Occipital lobe (tissue), 2 donors: Measurements from ENCODE around the gene ST6GALNAC3. TPM values are rescaled to one million over a fixed set of nuclear protein-coding genes. Genes with fewer than 3 reads are reported as not detected.

Experiments used
- DNase-seq: peaks from one replicate; lab custom pipeline; 2025; lab: John Stamatoyannopoulos, UW
- total RNA-seq: library from RNA; depleted of rRNA; stranded (reverse); fragments of >200 nt; gene quantifications from one replicate; pipeline ENCODE4 v1.2.3, GENCODE V29; 2014

Gene ST6GALNAC3
- total RNA-seq, 1 donor from 2014 or later: 16.5 TPM

DNA sequence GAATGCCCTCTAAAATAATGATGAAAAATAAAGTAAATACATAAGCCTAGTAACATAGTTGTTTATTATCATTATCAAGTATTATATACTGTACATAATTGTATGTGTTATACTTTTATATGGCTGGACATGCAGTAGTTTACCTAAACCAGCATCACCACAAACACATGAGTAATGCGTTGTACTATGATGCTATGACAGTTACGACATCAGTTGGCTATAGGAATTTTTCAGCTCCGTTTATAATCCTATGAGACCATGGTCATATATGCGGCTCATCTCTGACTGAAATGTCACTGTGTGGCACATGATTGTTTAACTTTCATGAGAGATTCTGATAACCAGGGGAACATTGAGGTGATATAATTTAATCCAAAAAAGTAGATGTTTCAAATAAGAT is 352.1 kb downstream of the ST6GALNAC3 start:
- DNase-seq: no peak

DNA sequence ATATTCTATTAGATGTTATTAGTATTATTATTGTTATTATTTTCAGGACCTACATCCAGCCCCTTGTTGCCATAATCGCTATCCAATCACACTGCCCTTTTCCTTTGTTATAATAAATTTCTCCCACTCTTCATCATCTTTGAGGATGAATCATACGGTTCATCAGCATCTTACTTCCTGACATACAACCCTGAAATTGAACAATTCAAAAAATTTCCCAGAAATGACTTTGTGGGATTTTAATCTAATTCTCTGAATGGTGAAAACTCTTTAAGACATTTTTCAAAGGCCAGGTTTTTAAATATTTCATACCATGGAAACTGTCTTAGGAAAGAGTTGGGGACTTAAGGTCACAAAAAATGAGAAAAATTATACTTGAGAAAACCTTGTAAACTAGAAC is 353.5 kb downstream of the ST6GALNAC3 start:
- no peak for DNase-seq

- DNase-seq: no peak
Measured at GRCh38 chr1:76430531-76430930, 356.0 kb downstream of the ST6GALNAC3 start.

GRCh38 chr1:76433526-76433925 is 359.0 kb downstream of the ST6GALNAC3 start:
- DNase-seq: no peak

- no peak for DNase-seq
Measured at GRCh38 chr1:76443217-76443616, 368.7 kb downstream of the ST6GALNAC3 start.

DNA sequence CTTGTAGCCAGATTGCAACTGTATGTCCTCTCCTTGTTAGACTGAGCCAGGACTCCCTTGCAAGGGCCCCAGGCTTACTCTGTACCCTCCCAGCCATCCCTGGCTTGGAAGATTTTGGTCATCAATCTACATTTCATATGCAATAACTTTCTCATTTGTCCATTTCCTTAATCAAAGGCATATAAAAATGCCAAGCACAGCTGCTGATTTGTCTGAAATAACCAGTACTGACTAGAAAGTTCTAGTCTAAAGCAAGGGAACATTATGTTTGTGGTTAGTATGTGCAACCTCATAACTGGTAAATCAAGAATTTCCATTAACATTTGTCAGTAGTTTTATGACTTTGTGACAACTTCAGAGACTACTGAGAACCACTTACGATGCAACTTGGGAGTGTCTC is 370.2 kb downstream of the ST6GALNAC3 start:
- DNase-seq: no peak

GRCh38 chr1:76450229-76450628 is 375.7 kb downstream of the ST6GALNAC3 start:
- no peak for DNase-seq

DNA sequence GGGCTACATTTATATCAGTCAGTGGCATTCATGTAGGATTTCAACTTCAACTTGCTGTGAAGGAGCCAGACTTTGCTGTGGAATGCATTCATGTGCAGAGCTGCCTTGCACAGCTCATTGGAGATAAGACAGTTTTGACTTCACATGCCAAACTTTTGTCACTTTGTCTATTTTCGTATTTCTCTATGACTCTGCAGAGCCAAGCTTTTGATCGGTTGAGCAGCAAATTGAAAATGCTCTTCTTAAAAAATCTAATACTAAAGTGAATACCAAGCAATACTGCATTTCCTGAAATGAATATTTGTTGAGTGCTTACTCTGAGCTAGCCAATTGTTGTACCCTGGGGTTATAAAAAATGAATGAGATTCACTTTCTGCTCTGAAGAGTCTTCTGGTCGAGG is 388.7 kb downstream of the ST6GALNAC3 start:
- no peak for DNase-seq

DNA sequence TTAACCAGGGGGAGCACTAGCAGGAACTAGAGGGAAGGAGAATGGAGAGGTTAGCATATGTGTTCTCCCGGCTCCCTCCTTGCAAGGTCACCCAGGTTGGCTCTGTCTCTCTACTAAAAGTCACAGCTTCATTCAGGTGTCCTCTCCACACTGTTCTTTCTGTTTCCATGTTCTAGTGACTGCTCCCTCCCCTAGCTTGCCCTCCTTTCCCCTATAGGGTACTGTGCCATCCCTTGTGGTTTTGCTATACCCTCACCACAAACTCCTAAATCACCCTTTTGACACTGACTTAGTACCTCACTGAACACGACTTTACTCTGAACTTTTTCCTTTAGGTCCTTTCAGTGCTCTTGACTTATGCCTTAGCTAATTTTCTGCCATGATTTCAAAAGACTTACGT is 389.3 kb downstream of the ST6GALNAC3 start:
- DNase-seq: no peak

DNA sequence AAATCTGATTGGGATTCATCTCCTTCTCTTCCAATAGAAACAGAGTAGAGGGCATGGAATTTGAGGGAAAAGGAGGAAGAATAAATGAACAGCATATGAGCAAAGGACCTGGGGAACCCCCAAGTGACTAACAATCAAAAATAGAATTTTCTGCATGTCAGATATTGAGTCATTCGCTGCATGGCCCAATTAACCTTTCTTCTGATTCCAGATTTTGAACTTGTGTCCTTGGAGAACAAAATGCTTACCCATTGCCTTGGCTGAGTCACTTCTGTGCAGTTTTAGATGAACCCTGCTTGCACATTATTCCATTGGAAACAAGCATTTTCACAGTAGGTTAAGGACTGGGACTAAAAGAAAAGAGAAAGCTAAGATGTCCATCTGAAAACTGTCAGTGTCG is 390.5 kb downstream of the ST6GALNAC3 start:
- DNase-seq: no peak

DNA sequence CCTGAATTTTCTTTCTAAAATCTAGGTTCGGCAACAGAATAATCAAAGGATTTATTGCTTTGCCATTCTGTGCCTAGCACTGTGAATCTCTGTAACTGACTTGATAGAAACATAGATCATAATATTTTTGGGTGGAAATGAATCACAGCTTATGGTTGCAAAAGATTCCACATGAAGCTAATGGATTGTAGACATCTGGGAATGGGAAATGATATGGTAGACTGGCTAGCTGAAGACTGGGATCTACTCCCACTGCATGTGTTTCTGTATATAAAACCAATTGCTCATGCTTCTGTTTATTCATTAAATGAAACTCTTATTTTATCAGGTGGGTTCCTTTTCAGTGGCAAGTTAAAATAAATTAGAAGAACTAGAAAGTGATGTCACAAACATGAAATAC is 395.6 kb downstream of the ST6GALNAC3 start:
- DNase-seq: no peak

- DNase-seq: no peak
Measured at GRCh38 chr1:76471536-76471935, 397.0 kb downstream of the ST6GALNAC3 start.

DNA sequence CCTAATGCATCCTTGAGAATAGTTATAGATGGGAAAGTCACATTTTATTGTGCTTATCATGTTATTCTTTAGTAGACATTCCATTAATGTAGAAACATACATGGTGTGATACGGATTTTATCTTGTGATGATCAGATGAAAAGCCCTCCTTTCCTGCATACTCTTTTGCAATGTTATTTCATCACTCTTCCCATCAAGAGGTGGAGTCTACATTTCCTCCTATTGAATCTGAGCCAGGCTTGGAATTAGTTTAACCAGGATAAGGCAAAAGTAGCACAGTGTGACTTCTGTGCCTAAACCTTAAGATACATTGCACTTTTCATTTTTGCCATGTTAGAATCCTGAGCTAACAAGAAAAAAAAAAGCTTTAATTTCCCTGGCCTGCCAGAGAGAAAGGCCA is 399.0 kb downstream of the ST6GALNAC3 start:
- no peak for DNase-seq

GRCh38 chr1:76474922-76475321 is 400.4 kb downstream of the ST6GALNAC3 start:
- no peak for DNase-seq

DNA sequence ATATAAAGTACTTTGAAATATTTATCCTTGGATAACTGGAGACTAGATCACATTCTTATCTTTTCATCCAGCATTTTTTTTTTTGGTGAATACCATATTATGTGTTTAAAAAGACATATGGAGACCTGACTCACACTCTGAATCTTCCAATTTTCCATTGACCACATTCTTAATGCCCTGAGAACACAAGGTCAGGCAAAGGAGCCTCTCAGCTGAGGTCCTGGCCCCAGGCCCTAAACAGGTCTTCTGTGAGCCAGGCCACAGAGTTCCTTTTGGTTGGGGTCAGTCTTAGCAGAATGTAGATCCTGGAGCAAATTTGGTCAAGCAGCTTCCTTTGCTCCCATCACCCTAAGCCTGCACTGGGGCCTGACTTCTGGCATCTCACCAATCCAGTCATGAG is 402.6 kb downstream of the ST6GALNAC3 start:
- no peak for DNase-seq

GRCh38 chr1:76480827-76481226 is 406.3 kb downstream of the ST6GALNAC3 start:
- no peak for DNase-seq

DNA sequence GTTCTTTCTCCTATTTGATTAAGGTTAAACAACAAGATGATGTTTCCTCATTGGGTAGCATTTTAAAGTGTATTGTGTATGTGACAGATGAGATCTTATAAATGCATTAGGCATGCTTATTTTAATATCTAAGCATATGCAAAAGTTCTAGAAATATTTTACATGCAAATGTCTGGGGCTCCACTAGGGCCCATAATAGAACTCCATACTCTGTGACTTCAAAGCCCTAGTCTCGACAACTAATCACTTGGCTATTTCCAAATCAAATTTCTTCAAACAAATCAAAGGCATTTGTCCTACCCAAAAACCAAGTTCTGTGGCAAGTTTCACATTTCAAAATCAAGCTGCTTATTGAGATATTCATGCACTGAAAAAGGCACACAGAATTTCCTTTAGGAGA is 407.1 kb downstream of the ST6GALNAC3 start:
- DNase-seq: no peak

DNA sequence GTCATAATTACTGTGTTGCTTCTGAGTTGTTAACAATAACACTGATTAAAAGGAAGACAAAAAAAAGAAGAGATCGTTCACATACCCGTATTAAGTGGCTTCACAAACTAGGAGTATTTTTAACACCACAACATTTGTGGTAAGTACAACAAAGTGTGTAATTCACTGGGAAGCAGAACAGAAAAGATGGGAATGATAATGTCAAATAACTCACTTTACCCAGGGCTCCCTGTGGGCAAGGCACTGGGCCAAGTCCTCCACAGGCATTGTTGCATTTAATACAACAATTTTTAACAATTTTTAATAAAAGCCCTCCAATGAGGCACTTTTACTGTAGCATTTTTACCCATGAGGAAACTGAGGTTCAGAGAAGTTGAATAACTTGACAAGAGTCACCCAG is 407.7 kb downstream of the ST6GALNAC3 start:
- no peak for DNase-seq

GRCh38 chr1:76491737-76492136 is 417.2 kb downstream of the ST6GALNAC3 start:
- DNase-seq: no peak

DNA sequence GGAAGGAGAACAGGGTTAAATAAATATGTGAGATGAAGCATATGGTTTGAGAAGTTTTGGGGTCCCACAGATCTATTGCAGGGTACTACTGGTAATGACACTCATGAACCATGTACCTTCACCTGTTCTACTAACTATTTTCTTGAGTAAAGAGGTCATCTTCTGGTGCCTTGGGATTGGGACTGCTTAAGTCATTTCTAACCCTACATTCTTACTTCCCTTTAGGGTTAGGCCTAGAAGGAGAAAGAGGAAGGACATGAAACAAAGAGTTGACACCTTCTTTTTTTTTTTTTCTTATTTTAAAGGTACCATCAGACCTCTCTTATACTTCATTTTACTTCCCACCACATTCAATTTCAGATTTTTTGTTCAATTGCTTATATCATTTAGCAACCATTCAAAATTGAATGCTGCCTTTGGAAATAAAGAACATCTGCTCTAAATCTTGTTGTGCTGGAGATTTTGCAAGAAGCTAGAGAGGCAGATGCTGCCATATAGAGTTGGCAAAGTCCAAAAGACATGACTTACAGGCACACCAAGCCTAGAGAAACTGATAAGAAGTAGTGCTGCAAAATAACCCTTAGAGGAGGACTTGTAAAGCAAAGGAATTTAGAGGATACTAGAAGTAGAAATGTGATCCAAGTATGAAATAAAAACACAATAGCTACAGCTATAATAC is 418.3 kb downstream of the ST6GALNAC3 start:
- no peak for DNase-seq

DNA sequence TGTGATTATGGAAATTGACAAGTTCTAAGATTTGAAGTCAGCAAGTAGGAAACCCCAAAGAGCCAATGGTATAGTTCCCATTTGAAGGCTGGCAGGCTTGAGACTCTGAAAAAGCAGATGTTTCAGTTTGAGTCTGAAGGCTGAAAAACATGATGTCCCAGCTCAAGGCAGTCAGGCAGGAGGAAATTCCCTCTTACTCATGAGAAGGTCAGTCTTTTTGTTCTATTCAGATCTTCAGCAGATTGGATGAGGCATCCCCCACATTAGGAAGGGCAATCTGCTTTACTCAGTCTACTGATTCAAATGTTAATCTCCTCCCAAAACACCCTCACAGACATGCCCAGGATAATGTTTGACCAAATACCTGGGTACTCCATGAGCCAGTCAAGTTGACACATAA is 420.3 kb downstream of the ST6GALNAC3 start:
- DNase-seq: no peak

DNA sequence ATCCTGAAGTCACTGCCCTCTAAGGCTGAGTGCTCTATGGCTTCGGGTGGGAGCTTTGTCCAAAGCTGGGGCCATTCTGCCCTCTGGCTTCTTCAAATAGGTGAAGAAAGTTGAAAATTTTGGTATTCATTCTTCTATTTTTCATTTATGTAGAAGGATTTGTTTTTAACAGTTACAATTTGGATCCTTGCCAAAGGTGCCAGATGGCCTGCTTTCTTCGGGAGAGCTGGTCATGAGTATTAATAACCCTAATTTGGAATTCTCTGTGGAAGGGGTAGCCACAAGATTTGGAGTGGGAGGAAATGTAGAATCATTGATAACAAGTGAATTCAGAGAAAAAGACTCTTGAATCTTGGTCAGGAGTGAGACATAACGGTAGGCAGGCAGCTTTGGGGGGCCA is 422.3 kb downstream of the ST6GALNAC3 start:
- no peak for DNase-seq

DNA sequence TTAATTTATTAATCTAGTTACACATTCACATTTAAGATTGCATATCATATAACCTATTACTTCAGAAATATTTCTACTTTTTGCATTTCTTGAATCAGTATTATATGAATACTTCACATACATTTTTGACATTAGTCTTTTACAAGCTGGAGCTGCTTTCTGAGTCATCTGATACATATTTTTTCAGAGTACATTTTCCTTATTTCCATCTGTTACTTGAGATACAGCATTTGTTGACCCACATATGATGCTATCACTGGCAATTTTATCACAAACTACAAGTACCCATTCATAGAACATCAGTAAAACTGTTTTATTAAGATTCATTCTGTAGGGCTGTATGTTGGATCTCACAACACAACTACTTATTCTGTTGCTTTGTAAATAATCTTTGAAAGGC is 425.6 kb downstream of the ST6GALNAC3 start:
- no peak for DNase-seq

DNA sequence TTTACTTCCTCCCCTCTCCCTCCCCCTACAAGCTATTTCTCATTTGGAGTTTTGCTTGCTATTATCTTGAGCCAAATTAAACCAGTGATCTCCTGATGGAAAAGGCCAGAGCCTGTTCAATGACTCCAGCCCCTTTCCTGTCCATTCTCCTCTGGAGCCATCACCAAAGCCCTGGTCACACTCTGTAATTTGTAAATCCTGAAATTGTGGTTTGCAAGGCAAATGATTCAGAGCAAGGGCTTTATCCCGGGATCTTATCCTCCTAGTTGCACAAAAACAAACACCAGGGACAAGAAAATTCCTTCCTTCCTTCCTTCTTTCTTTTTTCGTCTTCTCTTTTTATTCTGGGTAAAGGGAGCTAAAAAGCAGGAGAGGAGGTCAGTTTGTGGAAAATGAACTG is 426.6 kb downstream of the ST6GALNAC3 start:
- DNase-seq: no peak
